ENCODE measurements around the gene SKAP1.

Gene SKAP1

DNA sequence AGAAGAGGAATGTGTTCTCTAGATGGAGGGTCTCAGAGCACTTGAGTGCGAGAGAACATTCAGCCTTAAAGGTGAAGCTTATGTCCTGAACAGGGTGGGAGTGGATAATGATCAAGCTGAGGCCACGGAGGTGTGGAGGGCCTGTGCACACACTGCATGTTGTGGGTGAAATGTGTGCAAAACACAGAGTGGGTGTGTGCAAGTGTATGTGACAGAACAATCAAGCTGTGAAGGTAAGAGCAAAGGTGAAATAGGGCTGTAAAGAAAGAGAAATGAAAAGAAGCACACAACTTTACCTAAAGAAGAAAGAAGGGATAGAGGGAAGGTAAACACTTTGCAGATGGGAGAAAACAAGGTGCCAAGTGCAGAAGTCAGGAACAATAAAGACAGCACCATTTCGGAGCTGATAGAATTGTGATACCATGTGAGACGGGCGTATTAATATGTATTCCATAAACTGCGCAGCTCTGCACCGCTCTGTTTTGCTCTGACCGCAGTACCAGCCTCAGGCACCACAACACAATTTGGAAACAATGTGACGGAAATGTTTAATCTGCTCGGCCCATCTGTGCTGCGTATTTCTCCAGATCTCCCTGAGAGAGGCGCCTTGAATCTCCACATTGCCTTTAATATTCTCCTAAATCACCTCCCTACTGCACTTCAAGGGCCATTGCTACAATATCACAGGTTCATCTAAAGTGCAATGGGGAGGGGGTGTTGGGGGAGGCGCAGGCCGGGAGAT is 281.8 kb downstream of the SKAP1 start:
- DNase-seq (ENCODE audit: low read depth, low spot score): no peak

DNA sequence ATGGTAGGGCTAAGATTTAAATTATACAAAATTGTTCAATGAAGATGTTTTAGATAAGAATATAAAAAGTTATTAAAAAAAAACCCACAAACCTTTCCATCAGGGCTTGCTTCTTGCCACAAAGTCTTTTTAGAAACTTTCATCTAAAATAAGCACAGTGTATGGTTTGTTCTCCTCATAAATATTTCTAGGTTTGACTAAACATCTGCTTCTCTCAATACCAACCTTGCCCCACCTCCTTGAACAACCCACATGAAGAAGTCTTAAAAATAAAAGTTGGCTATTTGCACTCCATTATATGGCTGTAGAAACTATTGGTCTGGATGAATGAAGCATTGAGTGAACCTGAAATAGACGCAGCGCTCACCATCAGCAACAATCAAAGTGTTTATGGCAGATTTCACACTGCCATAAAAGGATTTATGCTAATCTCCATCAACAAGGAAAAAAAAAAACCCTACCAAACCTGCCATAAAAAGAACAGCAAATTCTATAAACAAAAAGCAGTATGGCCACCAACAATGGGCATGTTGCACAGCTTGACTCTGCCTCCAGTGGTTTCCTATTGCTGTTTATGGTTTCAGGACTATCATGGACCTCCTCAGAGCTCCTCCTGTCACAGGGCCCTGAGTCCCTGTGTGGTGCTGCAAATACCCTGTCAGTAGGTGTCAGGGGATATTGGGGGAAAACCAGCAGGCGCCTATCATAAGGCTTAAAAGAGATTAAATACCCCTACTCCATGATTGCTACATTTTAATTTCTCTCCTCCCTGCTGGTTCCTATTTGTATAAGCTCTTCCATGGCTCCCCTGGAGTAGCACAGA is 284.8 kb downstream of the SKAP1 start:
- DNase-seq (ENCODE audit: low read depth, low spot score): no peak

DNA sequence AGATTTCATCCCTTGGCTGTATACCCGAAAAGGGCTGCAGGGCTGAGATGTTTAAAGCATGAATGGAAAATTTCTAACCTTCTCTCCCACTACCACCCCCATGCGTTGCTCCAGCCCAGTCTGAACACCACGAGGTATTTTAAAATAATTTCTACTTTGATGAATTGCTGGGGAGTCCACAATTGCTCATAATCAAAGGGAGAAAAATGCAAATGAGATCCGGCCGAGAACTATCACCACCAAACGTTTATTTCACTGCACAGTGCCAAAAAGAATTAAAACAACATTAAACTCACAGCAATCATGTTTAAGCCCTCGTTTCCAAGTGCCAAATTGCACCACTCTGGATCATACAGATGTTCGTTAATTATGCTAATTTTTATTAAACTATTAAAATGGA is 285.8 kb downstream of the SKAP1 start:
- no peak for DNase-seq (ENCODE audit: low read depth, low spot score)

GRCh38 chr17:48143629-48144028 is 286.4 kb downstream of the SKAP1 start:
- no peak for DNase-seq (ENCODE audit: low read depth, low spot score)

GRCh38 chr17:48139944-48140343 is 290.1 kb downstream of the SKAP1 start:
- DNase-seq (ENCODE audit: low read depth, low spot score): no peak

- no peak for DNase-seq (ENCODE audit: low read depth, low spot score)
These were observed 292.4 kb downstream of the SKAP1 start for GRCh38 chr17:48137656-48138055.

DNA sequence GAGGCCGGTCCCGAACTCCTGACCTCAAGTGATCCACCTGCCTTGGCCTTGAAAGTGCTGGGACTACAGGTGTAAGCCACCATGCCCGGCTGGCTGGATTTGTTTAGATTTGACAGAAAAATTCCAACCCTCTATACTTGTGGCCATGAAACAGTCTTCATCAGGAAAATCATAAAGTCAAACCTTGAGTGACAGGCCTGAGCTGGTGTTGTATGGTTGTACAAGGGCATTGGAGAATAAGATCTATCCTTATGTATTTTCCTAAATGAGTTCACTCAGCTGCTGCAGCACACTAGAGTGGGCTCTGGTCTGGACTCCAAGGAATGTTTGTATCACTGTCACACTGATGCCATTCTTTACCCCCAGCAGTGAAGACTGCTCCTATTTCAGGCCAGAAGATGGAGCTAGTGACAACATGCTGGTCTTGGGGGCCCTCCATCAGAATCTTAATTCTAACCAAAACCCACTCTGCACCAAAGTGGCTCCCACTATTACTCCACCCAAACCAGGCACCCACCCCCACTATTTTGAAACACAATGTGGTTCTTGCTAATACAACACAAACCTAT is 295.0 kb downstream of the SKAP1 start:
- DNase-seq (ENCODE audit: low read depth, low spot score): no peak

- no peak for DNase-seq (ENCODE audit: low read depth, low spot score)
These were observed 297.6 kb downstream of the SKAP1 start for GRCh38 chr17:48132385-48132784.

DNA sequence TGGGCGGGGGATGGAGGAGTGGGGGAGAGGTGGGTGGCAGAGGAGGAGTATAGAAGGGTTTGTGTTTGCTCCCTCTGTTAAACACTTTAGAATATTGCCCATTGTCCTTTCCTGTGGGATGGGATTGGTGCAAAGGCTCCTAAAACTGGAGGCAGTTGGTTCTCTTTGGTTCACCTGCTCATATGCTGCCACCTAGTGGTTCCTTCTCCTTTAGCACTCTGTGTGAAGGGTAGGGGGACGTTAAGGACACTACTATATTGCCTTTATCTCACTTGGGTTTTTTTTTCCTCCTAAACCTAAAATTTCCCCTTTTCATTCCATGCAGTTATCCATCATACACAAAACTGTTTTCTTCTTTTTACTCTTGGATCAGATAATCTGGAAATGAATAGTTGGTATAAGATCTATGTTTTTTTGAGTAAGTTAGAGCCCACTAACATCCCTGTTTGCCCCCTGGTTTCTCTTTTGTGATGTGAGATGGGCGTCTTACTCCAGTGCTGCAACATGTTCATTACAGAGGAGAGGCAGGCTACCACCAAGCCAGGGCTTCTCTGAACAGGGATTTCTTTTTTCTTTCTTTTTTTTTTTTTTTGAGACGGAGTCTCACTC is 298.7 kb downstream of the SKAP1 start:
- peak; percentile 43 for DNase-seq (ENCODE audit: low read depth, low spot score)

DNA sequence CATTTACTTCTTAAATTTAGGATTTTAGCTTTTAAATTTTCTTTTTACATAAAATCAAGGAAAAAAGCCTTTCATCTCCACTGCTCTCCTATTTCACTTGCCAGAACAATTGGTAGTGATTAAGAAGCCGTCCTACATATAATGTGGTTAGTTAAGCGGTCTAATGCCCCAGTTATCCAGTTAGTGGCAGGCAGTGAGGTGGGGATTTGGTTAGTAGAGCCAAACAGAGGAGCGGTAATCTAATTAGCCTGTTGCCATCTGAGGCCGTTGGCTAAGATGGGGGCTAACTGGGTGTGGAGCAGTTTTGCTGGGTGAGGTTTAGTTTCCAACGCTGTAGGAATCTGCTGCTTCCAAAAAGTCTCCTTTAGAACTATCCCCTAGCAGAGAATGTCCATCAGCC is 300.0 kb downstream of the SKAP1 start:
- no peak for DNase-seq (ENCODE audit: low read depth, low spot score)

GRCh38 chr17:48128400-48128799 is 301.6 kb downstream of the SKAP1 start:
- no peak for DNase-seq (ENCODE audit: low read depth, low spot score)

GRCh38 chr17:48127371-48128051 is 302.5 kb downstream of the SKAP1 start:
- DNase-seq (ENCODE audit: low read depth, low spot score): no peak

DNA sequence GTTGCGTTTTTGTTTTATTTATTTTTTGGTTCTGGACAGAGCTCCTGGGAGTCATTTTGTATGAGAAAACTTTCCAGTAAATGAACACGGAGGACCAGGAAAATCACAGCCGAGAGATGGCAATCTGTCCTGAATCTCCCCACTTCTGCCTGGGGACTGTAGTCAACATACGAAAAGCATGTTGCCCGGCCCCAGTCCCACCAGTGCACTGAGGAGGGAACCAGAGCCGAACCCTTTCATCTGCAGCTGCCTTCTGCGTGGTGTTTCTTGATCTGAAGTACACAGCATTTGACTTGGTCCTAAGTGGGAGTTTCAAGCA is 303.5 kb downstream of the SKAP1 start:
- no peak for DNase-seq (ENCODE audit: low read depth, low spot score)

- no peak for DNase-seq (ENCODE audit: low read depth, low spot score)
These were observed 304.0 kb downstream of the SKAP1 start for GRCh38 chr17:48125829-48126531.

DNA sequence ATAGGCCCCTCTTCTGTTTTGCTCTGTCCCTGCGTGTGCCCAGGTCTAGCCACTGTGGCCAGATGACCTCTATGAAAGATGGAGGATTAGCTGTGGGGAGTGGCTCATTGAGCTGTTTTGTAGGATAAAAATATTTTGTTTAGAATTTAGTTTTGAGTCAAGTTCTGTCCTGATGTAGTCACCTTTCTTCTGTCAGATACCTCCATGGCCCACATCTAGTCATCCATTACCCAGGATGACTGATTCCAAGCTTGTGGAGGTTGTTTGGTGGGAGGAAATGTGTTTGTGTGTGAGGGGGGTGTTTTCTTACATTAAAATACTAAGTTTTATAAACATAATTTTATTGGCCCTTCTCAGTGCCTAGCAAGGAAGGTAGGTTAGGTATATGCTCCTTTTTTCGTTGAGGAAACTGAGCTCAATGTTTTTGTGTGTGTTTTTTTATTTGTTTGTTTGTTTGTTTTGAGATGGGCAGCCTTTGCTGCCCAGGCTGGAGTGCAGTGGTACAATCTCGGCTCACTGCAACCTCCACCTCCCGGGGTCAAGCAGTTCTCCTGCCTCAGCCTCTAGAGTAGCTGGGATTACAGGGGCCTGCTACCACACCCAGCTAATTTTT is 306.1 kb downstream of the SKAP1 start:
- DNase-seq (ENCODE audit: low read depth, low spot score): no peak

GRCh38 chr17:48123111-48123510 is 306.9 kb downstream of the SKAP1 start:
- DNase-seq (ENCODE audit: low read depth, low spot score): no peak

DNA sequence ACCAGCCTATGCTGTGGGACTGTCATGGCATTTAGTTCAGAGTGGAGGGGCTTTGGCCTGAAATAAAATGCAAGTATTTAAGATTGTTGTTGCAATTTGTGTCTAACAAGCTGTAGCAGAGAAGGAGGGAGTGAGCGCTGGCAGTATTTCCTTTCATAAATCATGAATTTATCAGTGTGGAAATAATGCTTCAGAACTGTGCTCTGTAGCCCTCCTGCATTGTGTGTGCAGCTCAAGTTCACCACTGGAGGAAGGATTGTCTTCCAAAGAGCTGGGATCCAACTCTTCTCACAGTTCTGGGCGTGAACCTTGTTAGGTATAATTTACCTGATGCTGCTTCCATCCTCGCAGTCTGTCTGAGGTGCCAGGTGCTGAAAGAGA is 307.4 kb downstream of the SKAP1 start:
- no peak for DNase-seq (ENCODE audit: low read depth, low spot score)

GRCh38 chr17:48121923-48122664 is 307.9 kb downstream of the SKAP1 start:
- no peak for DNase-seq (ENCODE audit: low read depth, low spot score)

DNA sequence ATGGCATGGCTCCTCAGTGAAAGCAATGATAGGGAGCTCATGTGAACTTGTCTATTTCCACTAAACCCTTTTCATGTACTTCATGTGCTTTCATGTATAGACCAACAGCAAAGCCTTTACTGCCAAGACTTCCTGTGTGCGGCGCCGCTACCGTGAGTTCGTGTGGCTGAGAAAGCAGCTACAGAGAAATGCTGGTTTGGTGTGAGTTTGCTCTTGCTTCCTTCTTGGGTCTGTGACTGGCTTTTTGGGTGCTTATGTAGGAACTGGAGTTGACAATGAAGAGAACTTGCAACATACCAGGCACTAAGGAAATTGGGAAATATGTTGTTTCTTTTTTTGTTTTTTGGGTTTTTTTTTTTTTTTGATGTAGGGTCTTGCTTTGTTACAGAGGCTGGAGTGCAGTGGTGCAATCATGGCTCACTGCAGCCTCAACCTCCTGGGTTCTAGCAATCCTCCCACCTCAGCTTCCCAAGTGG is 316.8 kb downstream of the SKAP1 start:
- DNase-seq (ENCODE audit: low read depth, low spot score): no peak

DNA sequence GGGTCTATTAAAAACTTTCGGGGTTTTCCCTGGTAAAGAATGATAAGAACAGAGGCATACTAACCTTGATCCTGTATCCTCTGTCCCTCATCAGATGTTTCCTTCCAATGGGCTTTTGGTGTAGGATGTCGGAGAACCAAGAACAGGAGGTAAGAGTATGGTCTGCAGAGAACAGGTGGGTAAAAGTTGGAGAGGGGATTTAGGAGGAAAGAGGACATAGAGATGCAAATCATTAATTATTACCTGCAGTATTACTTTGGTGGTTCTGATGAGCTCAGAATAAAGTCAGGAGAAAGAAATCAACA is 318.1 kb downstream of the SKAP1 start:
- no peak for DNase-seq (ENCODE audit: low read depth, low spot score)

All from activated CD4-positive, CD25-positive, alpha-beta regulatory T cell treated with anti-CD3 and anti-CD28 coated beads, Interleukin-2, amount 50 U/mL, for 16 hours (primary cell).